ENCODE measurements around the gene EFHC2.

The EFHC2 gene

DNA sequence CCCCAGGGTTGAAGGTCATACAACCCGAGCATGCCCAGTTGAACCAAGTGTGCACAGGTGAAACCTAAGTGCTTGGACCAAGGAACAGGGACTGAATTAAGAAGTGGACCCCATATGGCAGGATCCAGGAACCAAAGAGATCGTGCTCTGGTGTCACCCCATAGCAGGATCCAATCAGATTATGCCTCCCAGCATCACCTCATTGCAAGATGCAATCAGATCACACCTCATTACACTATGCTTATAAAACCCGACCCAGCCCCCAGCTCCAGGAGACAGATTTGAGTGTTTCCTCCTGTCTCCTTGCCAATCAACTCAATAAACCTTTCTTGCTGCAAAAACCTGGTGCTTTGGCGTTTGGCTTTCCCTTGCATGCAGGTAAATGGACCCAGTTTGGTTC, 37.6 kb downstream of the EFHC2 start:
- TF ChIP-seq ZFX (IDR thresholded peaks at IDR 0.05; ENCODE audit: borderline replicate concordance): no peak
- TF ChIP-seq, protein P1, sequence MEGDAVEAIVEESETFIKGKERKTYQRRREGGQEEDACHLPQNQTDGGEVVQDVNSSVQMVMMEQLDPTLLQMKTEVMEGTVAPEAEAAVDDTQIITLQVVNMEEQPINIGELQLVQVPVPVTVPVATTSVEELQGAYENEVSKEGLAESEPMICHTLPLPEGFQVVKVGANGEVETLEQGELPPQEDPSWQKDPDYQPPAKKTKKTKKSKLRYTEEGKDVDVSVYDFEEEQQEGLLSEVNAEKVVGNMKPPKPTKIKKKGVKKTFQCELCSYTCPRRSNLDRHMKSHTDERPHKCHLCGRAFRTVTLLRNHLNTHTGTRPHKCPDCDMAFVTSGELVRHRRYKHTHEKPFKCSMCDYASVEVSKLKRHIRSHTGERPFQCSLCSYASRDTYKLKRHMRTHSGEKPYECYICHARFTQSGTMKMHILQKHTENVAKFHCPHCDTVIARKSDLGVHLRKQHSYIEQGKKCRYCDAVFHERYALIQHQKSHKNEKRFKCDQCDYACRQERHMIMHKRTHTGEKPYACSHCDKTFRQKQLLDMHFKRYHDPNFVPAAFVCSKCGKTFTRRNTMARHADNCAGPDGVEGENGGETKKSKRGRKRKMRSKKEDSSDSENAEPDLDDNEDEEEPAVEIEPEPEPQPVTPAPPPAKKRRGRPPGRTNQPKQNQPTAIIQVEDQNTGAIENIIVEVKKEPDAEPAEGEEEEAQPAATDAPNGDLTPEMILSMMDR (IDR thresholded peaks at IDR 0.05): no peak
- H3K27ac ChIP-seq: peak overlapping the region; percentile 61

DNA sequence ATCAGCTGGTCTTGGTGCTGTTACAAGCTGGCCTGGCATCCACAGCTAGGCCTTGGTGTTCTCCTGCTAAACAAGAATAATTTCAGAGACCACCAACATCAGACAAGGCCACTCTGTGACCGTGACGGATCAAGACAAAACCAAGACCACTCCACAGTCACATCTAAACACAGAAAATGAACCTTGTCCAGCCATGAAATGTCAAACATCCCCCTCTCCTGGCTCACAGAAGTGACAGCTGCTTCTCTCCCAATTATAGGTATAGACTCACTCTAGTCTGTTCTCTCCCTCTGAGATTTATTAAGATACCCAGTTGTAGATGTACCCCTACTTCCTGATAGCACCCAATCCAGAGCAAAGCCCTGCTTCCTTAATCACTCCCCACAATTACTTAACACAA, 40.4 kb downstream of the EFHC2 start:
- no peak overlapping the region for H3K27ac ChIP-seq
- TF ChIP-seq ZFX (IDR thresholded peaks at IDR 0.05; ENCODE audit: borderline replicate concordance): no peak
- TF ChIP-seq, protein P1 (IDR thresholded peaks at IDR 0.05): no peak

DNA sequence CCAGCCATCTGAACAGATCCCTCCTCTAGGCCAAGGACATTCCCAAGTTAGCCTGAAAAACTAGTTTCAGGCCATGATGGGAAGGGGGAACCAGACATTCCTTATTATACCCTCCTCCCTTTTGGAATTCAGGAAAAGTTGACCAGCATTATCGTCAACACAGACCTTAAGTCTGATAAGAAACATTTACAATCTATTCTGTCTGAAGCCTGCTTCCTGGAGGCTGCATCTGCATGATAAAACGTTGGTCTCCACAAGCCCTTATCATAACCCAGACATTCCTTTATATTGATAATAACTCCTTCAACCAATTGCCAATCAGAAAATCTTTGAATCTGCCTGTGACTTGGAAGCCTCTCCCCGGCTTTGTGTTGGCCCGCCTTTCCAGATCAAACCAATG, 44.3 kb downstream of the EFHC2 start:
- H3K27ac ChIP-seq: no peak overlapping the region
- no peak for TF ChIP-seq ZFX (IDR thresholded peaks at IDR 0.05; ENCODE audit: borderline replicate concordance)
- TF ChIP-seq, protein P1 (IDR thresholded peaks at IDR 0.05): no peak

DNA sequence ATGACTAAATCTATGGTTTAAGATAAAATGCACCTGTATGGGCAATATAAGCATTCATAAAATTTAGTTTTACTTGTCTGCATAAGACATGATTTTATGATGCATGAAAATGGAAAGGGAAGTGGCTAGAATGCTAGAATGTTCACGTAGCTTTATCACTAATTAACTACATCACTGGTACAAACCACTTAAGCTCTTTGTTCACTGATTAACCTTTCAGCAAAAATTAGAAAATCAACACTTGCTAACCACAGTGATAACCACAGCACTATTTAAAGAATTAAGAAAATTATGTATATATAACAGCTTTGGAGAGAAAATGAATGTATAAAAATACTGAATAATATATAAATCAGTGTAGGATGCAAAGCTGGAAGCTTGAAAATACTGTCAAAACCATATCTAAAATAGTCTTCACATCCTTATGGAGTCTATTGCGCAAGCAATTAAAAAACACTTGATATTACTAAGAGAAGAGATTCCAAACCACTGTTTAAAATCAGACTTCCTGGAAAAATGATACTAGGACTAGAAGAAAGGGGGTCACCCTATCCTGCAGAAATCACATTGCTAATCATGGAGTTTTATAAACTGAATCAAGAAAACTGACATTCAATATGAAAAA, 51.9 kb downstream of the EFHC2 start:
- TF ChIP-seq, protein P1 (IDR thresholded peaks at IDR 0.05): no peak
- TF ChIP-seq ZFX (IDR thresholded peaks at IDR 0.05; ENCODE audit: borderline replicate concordance): no peak
- no peak overlapping the region for H3K27ac ChIP-seq

DNA sequence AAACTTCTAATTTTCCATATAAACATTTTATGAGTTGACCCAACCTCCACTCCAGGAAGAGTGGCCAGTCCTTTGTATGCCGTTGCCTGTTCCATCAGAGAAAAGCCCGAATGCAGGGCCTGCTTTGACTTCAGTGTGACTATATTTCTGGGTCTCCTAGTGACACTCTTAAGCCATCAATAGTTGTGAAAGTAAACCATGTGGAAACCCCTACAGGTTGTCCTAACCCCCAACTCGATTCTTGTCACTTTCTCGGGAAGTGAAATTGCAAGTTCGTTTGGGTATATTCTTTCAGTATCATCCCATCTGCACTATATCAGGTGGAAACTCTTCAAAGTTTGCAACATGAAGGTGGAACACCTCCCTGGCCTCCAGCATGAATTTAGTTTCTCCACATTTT, 52.8 kb downstream of the EFHC2 start:
- H3K27ac ChIP-seq: no peak overlapping the region
- TF ChIP-seq, protein P1 (IDR thresholded peaks at IDR 0.05): no peak
- no peak for TF ChIP-seq ZFX (IDR thresholded peaks at IDR 0.05; ENCODE audit: borderline replicate concordance)

DNA sequence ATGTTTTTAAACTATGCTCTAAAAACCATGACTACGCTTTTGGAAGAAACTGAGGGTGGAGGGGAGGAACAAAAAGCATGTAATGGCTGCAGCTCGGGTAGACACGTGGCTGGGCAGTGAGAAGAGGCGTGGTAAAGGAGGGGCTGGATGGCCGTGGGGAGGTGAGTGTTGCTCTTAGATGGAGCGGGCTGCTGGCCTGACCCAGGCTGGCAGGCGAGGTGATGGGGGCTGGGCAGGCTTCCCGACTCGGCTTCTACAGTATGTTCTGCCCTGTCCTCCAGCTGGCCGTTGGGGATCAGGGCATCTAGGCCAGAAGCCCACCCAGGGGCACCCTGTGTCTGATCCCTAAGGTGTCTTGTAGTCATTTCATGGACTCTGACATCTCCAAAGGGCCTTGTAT, 60.7 kb downstream of the EFHC2 start:
- TF ChIP-seq, protein P1 (IDR thresholded peaks at IDR 0.05): no peak
- no peak for TF ChIP-seq ZFX (IDR thresholded peaks at IDR 0.05; ENCODE audit: borderline replicate concordance)
- no peak overlapping the region for H3K27ac ChIP-seq

DNA sequence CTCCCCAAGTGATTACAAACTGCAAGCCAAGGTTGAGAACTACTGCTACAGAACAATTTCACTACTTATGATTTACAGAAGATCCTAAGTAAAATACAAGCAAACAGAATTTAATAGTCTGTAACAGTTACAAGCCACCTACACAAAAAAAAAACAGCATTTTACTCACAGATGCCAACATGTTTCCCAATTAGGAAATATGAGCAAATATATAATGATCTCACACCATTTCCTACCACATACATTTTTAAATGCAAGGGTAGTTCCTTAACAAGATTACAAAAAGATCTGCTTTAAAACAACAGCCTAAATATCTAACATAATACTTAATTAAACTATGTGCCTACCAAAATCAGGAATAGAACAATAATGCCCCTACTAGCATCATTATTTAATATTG, 63.4 kb downstream of the EFHC2 start:
- no peak for TF ChIP-seq ZFX (IDR thresholded peaks at IDR 0.05; ENCODE audit: borderline replicate concordance)
- TF ChIP-seq, protein P1 (IDR thresholded peaks at IDR 0.05): no peak
- H3K27ac ChIP-seq: no peak overlapping the region
